Neuron (in vitro differentiated cells): ENCODE data around the gene P3H4.
"Not testable (repeated sequence)": the region's sequence is repeated elsewhere in the genome, so short reads cannot be mapped to it uniquely, and the experiment has no call there.

Source experiments
- H2AFZ ChIP-seq: one replicate; pipeline ENCODE4 v1.6.1; 2013; ENCODE audit warnings: low read depth, mild to moderate bottlenecking, inconsistent platforms, low read length, moderate library complexity
- H3K27me3 ChIP-seq: one replicate; pipeline ENCODE4 v1.6.1; 2013; ENCODE audit warnings: low read length; ENCODE audit not compliant: insufficient read depth
- H3K36me3 ChIP-seq: one replicate; pipeline ENCODE4 v1.6.1; 2013; ENCODE audit warnings: low read length; ENCODE audit not compliant: insufficient read depth
- H3K4me1 ChIP-seq: one replicate; pipeline ENCODE4 v1.6.1; 2013; ENCODE audit warnings: low read length; ENCODE audit not compliant: insufficient read depth
- H3K4me3 ChIP-seq: 2 replicates; pipeline ENCODE4 v1.5.1; 2013; ENCODE audit warnings: mild to moderate bottlenecking, low read length, moderate library complexity
- H3K9me3 ChIP-seq: one replicate; pipeline ENCODE4 v1.6.1; 2013; ENCODE audit warnings: low read length

Gene P3H4

DNA sequence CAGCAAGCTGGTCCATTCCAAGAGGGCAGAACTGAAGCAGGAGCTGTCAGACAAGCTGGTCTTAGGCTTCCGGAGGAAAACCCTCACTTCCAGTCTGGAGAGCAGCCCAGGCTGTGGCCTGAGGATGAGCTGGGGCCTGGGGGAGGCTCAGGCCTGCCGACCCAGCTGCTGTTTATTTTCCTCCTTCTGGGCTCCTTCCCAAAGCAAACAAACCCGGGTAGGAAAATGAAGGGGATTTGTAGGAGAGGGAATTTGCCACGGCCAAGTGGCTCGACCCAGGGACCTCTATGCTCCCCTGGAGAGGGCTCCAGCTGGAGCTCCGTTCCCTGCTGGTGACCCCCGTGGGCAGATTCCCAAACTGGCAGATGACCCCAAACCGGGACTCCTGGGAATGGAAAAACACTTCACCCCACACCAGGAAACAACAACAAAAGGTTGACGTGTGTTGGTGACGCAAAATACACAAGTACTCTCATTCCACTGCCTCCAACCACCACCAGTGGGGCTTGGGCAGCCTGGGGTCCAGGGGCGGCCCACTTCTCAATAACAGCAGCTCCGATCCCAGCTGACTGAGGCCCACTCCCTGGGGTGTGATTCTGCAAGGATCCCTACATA lies 34.1 kb downstream of the P3H4 start:
- Histone ChIP-seq H3K9me3 (no peaks in the 10 kb centered on the region), H3K4me1 (peaks cover 25% of the 10 kb centered on the region), H3K36me3 (peaks cover under 1% of the 10 kb centered on the region), H3K27me3 (no peaks in the 10 kb centered on the region), H3K4me3 (no peak overlapping the region), H2AFZ (no peak overlapping the region)

DNA sequence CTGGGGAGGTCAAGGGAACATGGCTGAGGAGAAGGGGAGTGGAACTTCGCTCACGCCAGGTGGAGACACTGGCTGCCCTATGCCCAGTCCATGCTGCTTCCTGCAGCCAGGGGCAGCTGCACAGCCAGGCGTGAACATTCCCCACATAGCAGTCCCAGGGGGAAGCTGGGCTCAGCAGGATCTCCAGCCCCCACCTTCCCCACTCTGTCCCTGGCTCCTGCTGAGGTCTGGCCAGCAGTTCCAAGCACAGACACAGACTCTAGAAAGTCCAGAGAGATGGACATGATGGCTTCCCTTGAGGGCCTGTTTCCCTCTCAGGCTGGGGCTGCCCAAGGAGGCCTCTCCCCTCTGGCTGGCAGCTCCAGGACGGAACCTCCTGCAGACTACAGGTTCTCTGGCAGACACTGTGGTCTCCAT lies 34.6 kb downstream of the P3H4 start:
- H3K4me3 ChIP-seq: no peak overlapping the region
- peaks cover 25% of the 10 kb centered on the region for H3K4me1 ChIP-seq
- H3K36me3 ChIP-seq: peaks cover 4% of the 10 kb centered on the region
- H3K9me3 ChIP-seq: no peaks in the 10 kb centered on the region
- H2AFZ ChIP-seq: no peak overlapping the region
- H3K27me3 ChIP-seq: no peaks in the 10 kb centered on the region

GRCh38 chr17:41776262-41776900 lies 35.4 kb downstream of the P3H4 start:
- peaks cover 22% of the 10 kb centered on the region for H3K4me1 ChIP-seq
- H3K9me3 ChIP-seq, H3K27me3 ChIP-seq, H2AFZ ChIP-seq, H3K4me3 ChIP-seq, H3K36me3 ChIP-seq: not testable (repeated sequence)

DNA sequence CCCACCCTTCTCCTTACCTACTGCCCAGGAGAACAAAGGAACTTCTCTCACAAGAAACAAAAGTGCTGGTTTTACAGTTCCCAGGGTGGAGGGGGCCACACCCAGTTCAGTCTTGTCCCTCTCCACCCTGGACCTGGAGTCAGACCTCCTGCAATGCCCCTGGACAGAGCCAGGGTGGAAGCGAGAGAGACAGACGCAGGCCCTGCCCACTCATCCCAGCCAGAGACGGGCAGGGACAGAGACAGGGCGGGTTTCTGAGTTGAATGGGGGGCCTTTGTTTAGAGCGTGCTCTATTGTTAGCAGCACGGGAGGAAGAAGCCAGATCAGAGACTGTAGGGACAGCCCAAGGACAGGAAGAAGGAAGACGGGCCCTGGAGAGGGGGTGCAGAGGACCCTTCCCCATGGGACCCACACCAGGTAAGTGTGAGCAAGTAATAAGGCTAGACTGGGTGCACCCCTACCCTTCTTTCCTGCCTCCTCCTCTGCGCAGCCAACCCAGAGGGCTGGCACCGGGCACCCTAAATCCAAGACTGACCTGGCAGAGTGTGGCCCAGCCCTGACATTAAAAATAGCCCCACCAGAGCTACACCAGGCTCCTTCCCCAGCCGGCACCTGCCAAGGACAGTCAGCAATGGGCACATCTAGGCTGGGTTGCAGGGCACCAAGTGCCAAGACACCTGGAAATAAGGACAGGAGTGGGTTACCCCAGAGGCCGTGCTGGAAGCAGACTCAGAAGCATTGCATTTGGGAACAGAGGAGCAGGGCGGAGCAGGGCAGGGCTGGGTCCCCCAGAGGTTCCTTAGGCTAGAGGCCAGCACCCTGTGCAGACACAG lies 36.1 kb downstream of the P3H4 start:
- Histone ChIP-seq H3K9me3 (no peaks in the 10 kb centered on the region), H3K36me3 (peaks cover 10% of the 10 kb centered on the region), H2AFZ (no peak overlapping the region), H3K4me1 (peaks cover 21% of the 10 kb centered on the region), H3K4me3 (no peak overlapping the region), H3K27me3 (no peaks in the 10 kb centered on the region)

DNA sequence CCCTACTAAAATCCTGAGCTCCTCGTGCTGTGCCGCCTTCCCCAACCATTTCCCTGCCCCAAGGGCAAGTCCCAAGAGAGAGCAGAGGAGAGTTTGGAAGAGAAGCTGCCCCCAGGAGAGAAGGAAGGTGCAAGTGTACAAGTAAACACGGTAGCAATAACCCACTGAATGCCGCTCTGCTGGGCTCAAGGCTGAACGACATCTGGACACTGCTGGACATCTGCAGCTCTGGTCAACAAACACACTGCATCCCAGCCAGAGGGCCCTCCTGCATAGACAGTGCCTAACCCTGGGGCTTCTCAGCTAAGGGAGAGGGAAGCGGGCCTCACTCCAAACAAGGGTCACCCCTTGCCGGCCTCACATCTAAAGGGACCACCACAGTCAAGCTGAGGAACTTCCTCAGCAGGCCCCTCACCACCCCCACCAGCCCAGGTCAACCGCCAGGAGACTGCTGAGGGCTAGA lies 38.0 kb downstream of the P3H4 start:
- Histone ChIP-seq H3K36me3 (peaks cover 21% of the 10 kb centered on the region), H3K4me1 (peaks cover 21% of the 10 kb centered on the region), H3K27me3 (no peaks in the 10 kb centered on the region), H2AFZ (no peak overlapping the region), H3K4me3 (no peak overlapping the region), H3K9me3 (no peaks in the 10 kb centered on the region)

DNA sequence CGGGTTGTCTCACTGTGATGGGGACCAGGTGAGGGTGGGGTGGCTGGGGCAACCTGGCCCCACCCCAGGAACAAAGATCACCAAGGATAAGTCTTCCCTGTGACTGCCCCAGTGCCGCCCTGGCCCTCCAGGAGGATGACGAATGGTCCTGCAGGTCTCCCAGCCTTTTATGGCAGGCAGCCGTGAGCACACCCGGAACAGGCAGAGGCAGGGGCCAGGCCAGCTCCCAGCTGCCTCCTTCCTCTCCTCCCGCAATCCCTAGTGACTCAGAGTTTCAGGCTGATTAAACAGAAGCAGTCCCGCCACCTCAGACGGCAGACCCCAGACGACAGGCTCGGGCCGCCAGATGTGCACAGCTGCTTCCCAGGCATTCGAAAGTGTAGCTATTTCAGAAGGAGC lies 38.6 kb downstream of the P3H4 start:
- Histone ChIP-seq H2AFZ (no peak overlapping the region), H3K36me3 (peaks cover 24% of the 10 kb centered on the region), H3K27me3 (no peaks in the 10 kb centered on the region), H3K4me3 (no peak overlapping the region), H3K4me1 (peaks cover 21% of the 10 kb centered on the region), H3K9me3 (no peaks in the 10 kb centered on the region)

- H3K4me3 ChIP-seq: no peak overlapping the region
- no peaks in the 10 kb centered on the region for H3K9me3 ChIP-seq
- H3K27me3 ChIP-seq: no peaks in the 10 kb centered on the region
- H3K36me3 ChIP-seq: peaks cover 28% of the 10 kb centered on the region
- peaks cover 21% of the 10 kb centered on the region for H3K4me1 ChIP-seq
- no peak overlapping the region for H2AFZ ChIP-seq
These were observed 39.1 kb downstream of the P3H4 start for GRCh38 chr17:41772586-41773189.

GRCh38 chr17:41772218-41772585 lies 39.5 kb downstream of the P3H4 start:
- Histone ChIP-seq H3K4me3 (no peak overlapping the region), H3K9me3 (no peaks in the 10 kb centered on the region), H3K36me3 (peaks cover 33% of the 10 kb centered on the region), H3K27me3 (no peaks in the 10 kb centered on the region), H2AFZ (no peak overlapping the region), H3K4me1 (peaks cover 21% of the 10 kb centered on the region)

- Histone ChIP-seq H3K4me3 (no peak overlapping the region), H2AFZ (no peak overlapping the region), H3K9me3 (no peaks in the 10 kb centered on the region), H3K36me3 (peaks cover 39% of the 10 kb centered on the region), H3K4me1 (peaks cover 21% of the 10 kb centered on the region), H3K27me3 (no peaks in the 10 kb centered on the region)
These were observed 40.2 kb downstream of the P3H4 start for GRCh38 chr17:41771389-41772206.

GRCh38 chr17:41769985-41770384 lies 41.8 kb downstream of the P3H4 start:
- Histone ChIP-seq H2AFZ (no peak overlapping the region), H3K4me3 (no peak overlapping the region), H3K4me1 (peaks cover 8% of the 10 kb centered on the region), H3K9me3 (no peaks in the 10 kb centered on the region), H3K27me3 (no peaks in the 10 kb centered on the region), H3K36me3 (peaks cover 39% of the 10 kb centered on the region)

GRCh38 chr17:41769346-41769862 lies 42.3 kb downstream of the P3H4 start:
- no peaks in the 10 kb centered on the region for H3K9me3 ChIP-seq
- H2AFZ ChIP-seq: no peak overlapping the region
- H3K36me3 ChIP-seq: peaks cover 45% of the 10 kb centered on the region
- peaks cover 6% of the 10 kb centered on the region for H3K4me1 ChIP-seq
- H3K27me3 ChIP-seq: no peaks in the 10 kb centered on the region
- no peak overlapping the region for H3K4me3 ChIP-seq

GRCh38 chr17:41768682-41769288 lies 43.0 kb downstream of the P3H4 start:
- H2AFZ ChIP-seq: no peak overlapping the region

More at GRCh38 chr17:41768682-41769288, 43.0 kb downstream of the P3H4 start:
- peaks cover 3% of the 10 kb centered on the region for H3K4me1 ChIP-seq
- H3K27me3 ChIP-seq: no peaks in the 10 kb centered on the region
- no peak overlapping the region for H3K4me3 ChIP-seq
- H3K36me3 ChIP-seq: peaks cover 48% of the 10 kb centered on the region
- H3K9me3 ChIP-seq: no peaks in the 10 kb centered on the region
